Left lung (tissue), 10 donors: Measurements from ENCODE around the gene PLCD4. TPM values are rescaled to one million over a fixed set of nuclear protein-coding genes. Genes with fewer than 3 reads are reported as not detected.

ENCODE experiments used
- ATAC-seq: fragments of 200-7000 bp; cut with Tn5 transposase; one replicate; pipeline ENCODE4 v1.9.1; 2020; ENCODE audit warnings: moderate library complexity
- DNase-seq, 4 donors: peaks; one replicate each; pipeline ENCODE4 v3.0.0-alpha.2; 2013 to 2020
- H3K27ac ChIP-seq, 2 donors: fragments of 200-600 bp; sonication (generic) in 1 of 2; one replicate each; pipeline versions ENCODE4 v1.5.0 to v1.8.0; 2020 to 2021
- H3K27me3 ChIP-seq, 2 donors: fragments of 200-600 bp; sonication (generic) in 1 of 2; one replicate each; pipeline versions ENCODE4 v1.5.0 to v1.8.0; 2020 to 2021
- H3K36me3 ChIP-seq, 2 donors: fragments of 200-600 bp; sonication (generic) in 1 of 2; one replicate each; pipeline versions ENCODE4 v1.5.0 to v1.8.0; 2020 to 2021
- H3K4me1 ChIP-seq, 2 donors: fragments of 200-600 bp; one replicate each; pipeline ENCODE4 v1.8.0; 2021
- H3K4me3 ChIP-seq, 2 donors: fragments of 200-600 bp; sonication (generic) in 1 of 2; one replicate each; pipeline versions ENCODE4 v1.5.0 to v1.8.0; 2020 to 2021; ENCODE audit warnings: mild to moderate bottlenecking in 1 of 2
- H3K9me3 ChIP-seq, 2 donors: fragments of 200-600 bp; sonication (generic) in 1 of 2; one replicate each; pipeline versions ENCODE4 v1.5.0 to v1.8.0; 2020 to 2021
- CTCF ChIP-seq, 2 donors: fragments of 200-600 bp; sonication (generic) in 1 of 2; IDR thresholded peaks; one replicate each; pipeline versions ENCODE4 v1.5.0 to v1.8.0; 2021; ENCODE audit warnings: antibody characterized with exemption in 2 of 2
- intact Hi-C, 2 donors: fragments of 100-400 bp; cut with DNase I; formaldehyde crosslinking; loops; one replicate each; pipeline versions ENCODE4 v1.11.2 to v1.14.2; 2022
- polyA plus RNA-seq, 6 donors: library from polyadenylated mRNA; unstranded; fragments of 120-200 nt; gene quantifications; one replicate each; pipeline ENCODE4 v1.2.1, GENCODE V29; 2013; ENCODE audit not compliant: insufficient read length in 6 of 6
- total RNA-seq, 2 donors: library from RNA; stranded (reverse); fragmentation: NEBNext Ultra II Directional; extraction: Animal tissue kit (Norgen Biotek cat#: 25700); gene quantifications; one replicate each; pipeline ENCODE4 v1.2.1, GENCODE V29; 2021
- donor health status: DM: no; HTN: yes; CAD: no.
- donor health status: DM: no; HTN: no; CAD: no.

PLCD4 gene
- total and polyA plus RNA-seq, 8 donors: 0.89 to 13.5 (median 10.5) TPM

DNA sequence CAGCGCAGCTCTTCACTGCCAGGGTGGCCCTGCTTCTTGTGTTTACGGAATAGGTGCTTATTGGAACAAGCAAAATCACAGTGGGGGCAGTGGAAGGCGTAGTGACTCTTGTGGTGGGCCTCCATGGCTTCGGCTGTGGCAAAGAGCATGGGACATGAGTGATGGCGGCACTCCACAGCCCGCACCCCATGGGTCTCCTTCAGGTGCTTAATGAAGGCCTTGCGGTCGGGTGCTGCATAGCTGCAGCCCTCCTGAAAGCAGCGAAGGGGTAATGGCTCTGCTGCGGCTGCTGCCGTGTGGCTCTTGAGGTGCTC lies 41.0 kb downstream of the PLCD4 start:
- DNase-seq (no peak), ATAC-seq (no peak)

GRCh38 chr2:218655751-218656150 lies 48.1 kb downstream of the PLCD4 start:
- Histone ChIP-seq H3K4me1 (peaks cover 12 to 22% of the 10 kb centered on the region in 2 donors), H3K4me3 (no peak overlapping the region), H3K27me3 (no peaks in the 10 kb centered on the region), H3K36me3 (peaks cover 0 to 64% of the 10 kb centered on the region in 2 donors), H3K27ac (no peak overlapping the region), H3K9me3 (no peaks in the 10 kb centered on the region)
- ATAC-seq (no peak), DNase-seq (no peak)
- TF ChIP-seq CTCF (IDR thresholded peaks at IDR 0.05): no peak
- intact Hi-C loops: no loop called here

More for the DNA sequence above, 41.0 kb downstream of the PLCD4 start:
- intact Hi-C loops: no loop called here
- H3K9me3 ChIP-seq: no peaks in the 10 kb centered on the region
- peaks cover 5 to 100% of the 10 kb centered on the region in 2 donors for H3K36me3 ChIP-seq
- H3K27me3 ChIP-seq: no peaks in the 10 kb centered on the region
- H3K4me1 ChIP-seq: no peaks in the 10 kb centered on the region
- H3K27ac ChIP-seq: no peak overlapping the region
- no peak overlapping the region for H3K4me3 ChIP-seq
- no peak for TF ChIP-seq CTCF (IDR thresholded peaks at IDR 0.05)

- intact Hi-C loops: no loop called here
- peak in 3 of 4 donors; percentile 3 to 42 (median 20) for DNase-seq
- Histone ChIP-seq H3K36me3 (peaks cover 0 to 59% of the 10 kb centered on the region in 2 donors), H3K4me1 (peaks cover 12 to 22% of the 10 kb centered on the region in 2 donors), H3K27ac (peak overlapping the region; percentile 50 to 71), H3K9me3 (no peaks in the 10 kb centered on the region), H3K27me3 (no peaks in the 10 kb centered on the region), H3K4me3 (peak overlapping the region; percentile 84 to 86)
- peak; percentile 67 for ATAC-seq
- TF ChIP-seq CTCF (IDR thresholded peaks at IDR 0.05): peak; percentile 17 to 26
These were observed 51.1 kb downstream of the PLCD4 start for GRCh38 chr2:218658671-218659257.

DNA sequence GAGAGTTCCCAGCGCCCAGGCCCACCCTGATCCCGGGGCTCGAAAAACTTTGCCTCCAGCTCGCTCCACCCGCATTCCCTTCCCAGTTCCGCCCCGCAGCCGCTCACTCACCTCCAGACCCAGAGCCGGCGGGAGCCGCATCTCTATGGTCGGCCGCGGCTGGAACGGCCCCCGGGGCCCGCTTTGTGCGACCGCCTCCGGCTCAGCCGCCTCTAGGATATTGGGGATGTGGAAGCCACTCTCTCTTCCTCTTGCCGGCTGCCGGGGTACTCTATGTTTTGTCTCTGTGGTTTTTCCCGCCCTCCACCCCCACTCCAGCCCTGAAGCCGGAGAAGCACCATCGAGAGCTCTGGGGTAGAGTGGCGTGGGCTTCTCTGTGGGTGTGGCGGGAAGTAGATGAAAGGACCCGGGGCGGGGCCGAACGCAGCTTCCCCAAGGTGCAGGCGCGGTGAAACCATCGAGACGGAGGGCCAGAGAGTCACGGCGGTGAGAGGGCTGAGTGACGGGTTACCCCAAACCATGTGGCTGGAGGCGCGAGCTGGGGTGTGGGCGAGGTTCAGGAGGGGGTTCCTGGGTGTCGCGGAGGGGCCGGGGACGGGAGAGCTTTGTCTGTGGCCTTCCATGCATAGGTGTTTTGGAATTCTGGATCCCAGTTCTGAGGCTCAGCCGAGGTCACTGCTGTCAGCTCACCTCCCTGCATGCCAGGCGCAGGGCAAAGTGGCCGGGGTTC lies 51.7 kb downstream of the PLCD4 start, which contains the start of the genes BCS1L and ZNF142:
TSS of gene BCS1L (plus strand) at position 426 of the 730 bp plus-strand sequence. CDS start 1,305 bp downstream, outside the sequence.
TSS of gene ZNF142 (minus strand) at position 366 of the 730 bp plus-strand sequence. CDS start 3,194 bp downstream, outside the sequence.
- peak within 1 kb of the TSS; percentile 50 to 71 for H3K27ac ChIP-seq
- peaks cover 12 to 22% of the 10 kb centered on the region in 2 donors for H3K4me1 ChIP-seq
- peak within 1 kb of the TSS; percentile 84 to 86 for H3K4me3 ChIP-seq
- no peaks in the 10 kb centered on the region for H3K9me3 ChIP-seq
- TF ChIP-seq CTCF (IDR thresholded peaks at IDR 0.05): no peak
- H3K27me3 ChIP-seq: no peaks in the 10 kb centered on the region
- H3K36me3 ChIP-seq: peaks cover 0 to 59% of the 10 kb centered on the region in 2 donors
- DNase-seq (peak; percentile 81 to 98 (median 92)), ATAC-seq (peak; percentile 98)
- intact Hi-C loops: no loop called here

DNA sequence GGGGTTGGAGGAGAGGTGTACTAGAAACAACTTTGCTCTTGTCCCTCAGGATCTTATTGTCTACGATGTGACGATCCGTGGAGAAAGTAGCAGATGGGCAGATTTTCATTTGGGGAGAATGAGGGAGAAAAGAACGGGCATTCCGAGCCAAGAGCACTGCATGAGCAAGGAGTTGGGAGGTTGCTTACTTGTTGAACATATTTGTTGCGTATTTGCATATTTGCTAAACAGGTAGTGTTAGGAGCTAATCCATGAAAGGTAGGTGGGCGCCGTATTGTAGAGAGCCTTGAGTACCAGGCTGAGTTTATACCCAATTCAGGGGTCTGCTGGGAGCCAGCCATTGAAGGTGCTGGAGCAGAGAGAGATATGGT lies 52.3 kb downstream of the PLCD4 start:
- H3K4me3 ChIP-seq: peak overlapping the region; percentile 84 to 86
- intact Hi-C loops: no loop called here
- peak overlapping the region in 1 of 2 donors; percentile 71 for H3K27ac ChIP-seq
- DNase-seq (no peak), ATAC-seq (no peak)
- no peaks in the 10 kb centered on the region for H3K9me3 ChIP-seq
- TF ChIP-seq CTCF (IDR thresholded peaks at IDR 0.05): no peak
- no peaks in the 10 kb centered on the region for H3K27me3 ChIP-seq
- peaks cover 12 to 22% of the 10 kb centered on the region in 2 donors for H3K4me1 ChIP-seq
- H3K36me3 ChIP-seq: peaks cover 5 to 59% of the 10 kb centered on the region in 2 donors
